ENCODE data around the gene RUNX1. TPM values are rescaled to one million over a fixed set of nuclear protein-coding genes. Genes with fewer than 3 reads are reported as not detected.

The RUNX1 gene
- total RNA-seq, 1 experiment from 2014 or later: 86.2 TPM

GRCh38 chr21:34989337-34990151 lies 59.6 kb downstream of the RUNX1 start:
- ChIA-PET CTCF (interaction anchor here (0.6 kb wide), 1 partner anchor 357 kb away, joined by 3 read pairs; no protein-coding TSS in a partner anchor), POLR2A (no interaction called here)
- no TSS peak for BruUV-seq (replicated peaks)
- no peak for DNase-seq (ENCODE audit: unreplicated experiment)
- no peak for TF ChIP-seq CTCF (IDR thresholded peaks at IDR 0.05; ENCODE audit: unreplicated experiment)
- H3K4me3 Mint-ChIP-seq (ENCODE audit: unreplicated experiment): no peak overlapping the region
- H3K27ac Mint-ChIP-seq (ENCODE audit: low read depth, unreplicated experiment): no peak overlapping the region
- intact Hi-C loops (cut with micrococcal nuclease): no loop called here
- H3K9me3 Mint-ChIP-seq (ENCODE audit: unreplicated experiment): no peaks in the 10 kb centered on the region
- H3K36me3 Mint-ChIP-seq (ENCODE audit: insufficient read depth, unreplicated experiment): peaks cover 6% of the 10 kb centered on the region
- H3K4me1 Mint-ChIP-seq (ENCODE audit: insufficient read depth, unreplicated experiment): no peaks in the 10 kb centered on the region
- H3K27me3 Mint-ChIP-seq (ENCODE audit: insufficient read depth, unreplicated experiment): no peaks in the 10 kb centered on the region

- no peak for DNase-seq (ENCODE audit: unreplicated experiment)
- Mint-ChIP-seq H3K36me3 (ENCODE audit: insufficient read depth, unreplicated experiment) (peaks cover 6% of the 10 kb centered on the region), H3K9me3 (ENCODE audit: unreplicated experiment) (no peaks in the 10 kb centered on the region), H3K27me3 (ENCODE audit: insufficient read depth, unreplicated experiment) (no peaks in the 10 kb centered on the region), H3K27ac (ENCODE audit: low read depth, unreplicated experiment) (no peak overlapping the region), H3K4me3 (ENCODE audit: unreplicated experiment) (no peak overlapping the region), H3K4me1 (ENCODE audit: insufficient read depth, unreplicated experiment) (peaks cover 7% of the 10 kb centered on the region)
- intact Hi-C loops (cut with micrococcal nuclease): no loop called here
- ChIA-PET POLR2A (no interaction called here), CTCF (interaction anchor here (0.6 kb wide), 1 partner anchor 356 kb away, joined by 3 read pairs; no protein-coding TSS in a partner anchor)
- TF ChIP-seq CTCF (IDR thresholded peaks at IDR 0.05; ENCODE audit: unreplicated experiment): no peak
- no TSS peak for BruUV-seq (replicated peaks)
Observed at GRCh38 chr21:34988625-34989024, 60.5 kb downstream of the RUNX1 start.

- Mint-ChIP-seq H3K36me3 (ENCODE audit: insufficient read depth, unreplicated experiment) (peaks cover 6% of the 10 kb centered on the region), H3K27ac (ENCODE audit: low read depth, unreplicated experiment) (no peak overlapping the region), H3K27me3 (ENCODE audit: insufficient read depth, unreplicated experiment) (no peaks in the 10 kb centered on the region), H3K4me1 (ENCODE audit: insufficient read depth, unreplicated experiment) (peaks cover 12% of the 10 kb centered on the region), H3K9me3 (ENCODE audit: unreplicated experiment) (no peaks in the 10 kb centered on the region), H3K4me3 (ENCODE audit: unreplicated experiment) (no peak overlapping the region)
- TF ChIP-seq CTCF (IDR thresholded peaks at IDR 0.05; ENCODE audit: unreplicated experiment): no peak
- intact Hi-C loops (cut with micrococcal nuclease): no loop called here
- no peak for DNase-seq (ENCODE audit: unreplicated experiment)
- ChIA-PET POLR2A (no interaction called here), CTCF (no interaction called here)
- no TSS peak for BruUV-seq (replicated peaks)
Observed at GRCh38 chr21:34988139-34988538, 61.0 kb downstream of the RUNX1 start.

GRCh38 chr21:34987501-34988072 lies 61.5 kb downstream of the RUNX1 start:
- BruUV-seq (replicated peaks): no TSS peak
- no peak overlapping the region for H3K27ac Mint-ChIP-seq (ENCODE audit: low read depth, unreplicated experiment)

More at GRCh38 chr21:34987501-34988072, 61.5 kb downstream of the RUNX1 start:
- no peaks in the 10 kb centered on the region for H3K27me3 Mint-ChIP-seq (ENCODE audit: insufficient read depth, unreplicated experiment)
- DNase-seq (ENCODE audit: unreplicated experiment): no peak
- peaks cover 6% of the 10 kb centered on the region for H3K36me3 Mint-ChIP-seq (ENCODE audit: insufficient read depth, unreplicated experiment)
- CTCF ChIA-PET: no interaction called here
- intact Hi-C loops (cut with micrococcal nuclease): no loop called here
- H3K4me1 Mint-ChIP-seq (ENCODE audit: insufficient read depth, unreplicated experiment): peaks cover 16% of the 10 kb centered on the region
- no peaks in the 10 kb centered on the region for H3K9me3 Mint-ChIP-seq (ENCODE audit: unreplicated experiment)
- POLR2A ChIA-PET: no interaction called here
- no peak overlapping the region for H3K4me3 Mint-ChIP-seq (ENCODE audit: unreplicated experiment)
- no peak for TF ChIP-seq CTCF (IDR thresholded peaks at IDR 0.05; ENCODE audit: unreplicated experiment)
